Liver (tissue), 9 donors: ENCODE results near the gene FYB1. TPM values are rescaled to one million over a fixed set of nuclear protein-coding genes. Genes with fewer than 3 reads are reported as not detected.

Source experiments
- DNase-seq: peaks from one replicate; pipeline ENCODE4 v3.0.0-alpha.2; 2017; ENCODE audit warnings: low spot score
- H3K27ac ChIP-seq, 2 donors: one replicate each; pipeline ENCODE4 v1.7.0; 2013; ENCODE audit warnings: inconsistent platforms in 2 of 2, low read length in 2 of 2, control low read depth in 1 of 2, low read depth in 1 of 2, mild to moderate bottlenecking in 1 of 2
- H3K27me3 ChIP-seq, 4 donors: one replicate each; pipeline versions ENCODE4 v1.6.1 to v1.7.0; 2013; ENCODE audit warnings: low read length in 3 of 4, inconsistent platforms in 1 of 4, mild to moderate bottlenecking in 1 of 4, moderate library complexity in 1 of 4; ENCODE audit not compliant: control insufficient read depth in 4 of 4, insufficient read depth in 4 of 4
- H3K36me3 ChIP-seq, 4 donors: one replicate each; pipeline versions ENCODE4 v1.6.1 to v1.7.0; 2013; ENCODE audit warnings: low read length in 3 of 4, mild to moderate bottlenecking in 3 of 4, low read depth in 1 of 4, moderate library complexity in 1 of 4; ENCODE audit not compliant: control insufficient read depth in 4 of 4, insufficient read depth in 3 of 4
- H3K4me1 ChIP-seq, 4 donors: one replicate each; pipeline versions ENCODE4 v1.6.1 to v1.7.0; 2013; ENCODE audit warnings: low read length in 3 of 4, mild to moderate bottlenecking in 3 of 4, moderate library complexity in 1 of 4; ENCODE audit not compliant: control insufficient read depth in 4 of 4, insufficient read depth in 4 of 4
- H3K4me3 ChIP-seq, 3 donors: one replicate each; pipeline versions ENCODE4 v1.6.1 to v1.7.0; 2013; ENCODE audit warnings: low read length in 3 of 3, control low read depth in 1 of 3, low read depth in 1 of 3, mild to moderate bottlenecking in 1 of 3
- H3K9ac ChIP-seq, 2 donors: one replicate each; pipeline ENCODE4 v1.7.0; 2013; ENCODE audit warnings: low read length in 2 of 2, mild to moderate bottlenecking in 2 of 2, moderate library complexity in 2 of 2, control low read depth in 1 of 2, low read depth in 1 of 2
- H3K9me3 ChIP-seq, 4 donors: one replicate each; pipeline versions ENCODE4 v1.6.1 to v1.7.0; 2013; ENCODE audit warnings: low read length in 3 of 4; ENCODE audit not compliant: control insufficient read depth in 4 of 4
- ATF3 ChIP-seq: IDR thresholded peaks from 2 replicates; pipeline ENCODE4 v1.6.1; 2016; ENCODE audit warnings: antibody characterized with exemption
- CTCF ChIP-seq: fragments of 150-350 bp; IDR thresholded peaks from 2 replicates; pipeline ENCODE4 v1.5.1; 2017; ENCODE audit warnings: improper control_type of control experiment, low read depth, low read length; ENCODE audit not compliant: missing input control
- EGR1 ChIP-seq, 2 donors: IDR thresholded peaks; 2 replicates each; pipeline ENCODE4 v1.6.1; 2016 to 2018; ENCODE audit warnings: antibody characterized with exemption in 2 of 2, low read depth in 2 of 2
- FOXA1 ChIP-seq: IDR thresholded peaks from 2 replicates; pipeline ENCODE4 v1.6.1; 2016; ENCODE audit warnings: antibody characterized with exemption
- FOXA2 ChIP-seq: IDR thresholded peaks from 2 replicates; pipeline ENCODE4 v1.6.1; 2016; ENCODE audit warnings: antibody characterized with exemption
- GABPA ChIP-seq, 2 donors: IDR thresholded peaks in 1 of 2; conservative IDR thresholded peaks in 1 of 2; 2 replicates each; pipeline ENCODE4 v1.6.1; 2016; ENCODE audit warnings: antibody characterized with exemption in 2 of 2, mild to moderate bottlenecking in 1 of 2, moderate library complexity in 1 of 2
- HNF4A ChIP-seq, 2 donors: conservative IDR thresholded peaks; 2 replicates each; pipeline ENCODE4 v1.6.1; 2016; ENCODE audit warnings: antibody characterized with exemption in 2 of 2, mild to moderate bottlenecking in 2 of 2
- HNF4G ChIP-seq: IDR thresholded peaks from 2 replicates; pipeline ENCODE4 v1.6.1; 2016; ENCODE audit warnings: antibody characterized with exemption
- JUND ChIP-seq, 2 donors: IDR thresholded peaks; 2 replicates each; pipeline ENCODE4 v1.6.1; 2016; ENCODE audit warnings: antibody characterized with exemption in 2 of 2
- MAX ChIP-seq: IDR thresholded peaks from 2 replicates; pipeline ENCODE4 v1.6.1; 2016; ENCODE audit warnings: antibody characterized with exemption
- NR2F2 ChIP-seq: IDR thresholded peaks from 2 replicates; pipeline ENCODE4 v1.6.1; 2016; ENCODE audit warnings: antibody characterized with exemption
- RAD21 ChIP-seq, 2 donors: IDR thresholded peaks; 2 replicates each; pipeline ENCODE4 v1.6.1; 2016; ENCODE audit warnings: antibody characterized with exemption in 2 of 2, mild to moderate bottlenecking in 2 of 2
- REST ChIP-seq: IDR thresholded peaks from 2 replicates; pipeline ENCODE4 v1.6.1; 2016; ENCODE audit warnings: antibody characterized with exemption, mild to moderate bottlenecking
- RXRA ChIP-seq, 2 donors: IDR thresholded peaks; 2 replicates each; pipeline ENCODE4 v1.6.1; 2017 to 2018; ENCODE audit warnings: antibody characterized with exemption in 2 of 2, mild to moderate bottlenecking in 1 of 2
- SP1 ChIP-seq: IDR thresholded peaks from 2 replicates; pipeline ENCODE4 v1.6.1; 2018; ENCODE audit warnings: antibody characterized with exemption, mild to moderate bottlenecking
- TAF1 ChIP-seq: conservative IDR thresholded peaks from 2 replicates; pipeline ENCODE4 v1.6.1; 2016; ENCODE audit warnings: antibody characterized with exemption, mild to moderate bottlenecking
- YY1 ChIP-seq: IDR thresholded peaks from 2 replicates; pipeline ENCODE4 v1.6.1; 2016; ENCODE audit warnings: antibody characterized with exemption, mild to moderate bottlenecking
- ZBTB33 ChIP-seq: IDR thresholded peaks from 2 replicates; pipeline ENCODE4 v1.6.1; 2016; ENCODE audit warnings: antibody characterized with exemption
- WGBS: extraction: QIAGEN DNeasy Blood & Tissue Kit; methylation state at CpG from one replicate; pipeline ENCODE4 v1.1.7; 2013; 5-methylcytosine and 5-hydroxymethylcytosine counted together
- polyA plus RNA-seq, 2 donors: library from polyadenylated mRNA; stranded (reverse) in 1 of 2; unstranded in 1 of 2; fragments of 200-250 nt in 1 of 2; fragments of >200 nt in 1 of 2; fragmentation: Nextera tagmentation in 1 of 2; extraction: Ambion mirVana in 1 of 2; gene quantifications; one replicate each; pipeline versions ENCODE4 v1.2.1 to v1.2.3, GENCODE V29; 2013 to 2015
- total RNA-seq, 2 donors: library from RNA; depleted of rRNA; stranded (reverse); fragments of >200 nt; gene quantifications; one replicate each; pipeline ENCODE4 v1.2.3, GENCODE V29; 2014
- donor health status: healthy.
- donor health status: healthy.
- donor health status: healthy.
- donor health status: healthy.
- donor health status: healthy.

Gene FYB1
- total and polyA plus RNA-seq, 4 donors, result 2.3 to 14.6 (median 6.9) TPM

GRCh38 chr5:39109606-39110005 is 109.8 kb downstream of the FYB1 start:
- no peak overlapping the region for H3K9ac ChIP-seq
- WGBS, result 87% methylated on average over 2 of the region's 2 CpGs
- no peak overlapping the region for H3K27ac ChIP-seq
- no peak for DNase-seq
- no peak overlapping the region for H3K4me3 ChIP-seq
- no peaks in the 10 kb centered on the region for H3K27me3 ChIP-seq
- no peak for TF ChIP-seq HNF4G
- no peak for TF ChIP-seq HNF4A (conservative IDR thresholded peaks at IDR 0.05)
- no peak for TF ChIP-seq ATF3
- no peak for TF ChIP-seq SP1
- no peak for TF ChIP-seq ZBTB33
- TF ChIP-seq RAD21 (IDR thresholded peaks at IDR 0.05), result no peak
- no peak for TF ChIP-seq NR2F2
- TF ChIP-seq TAF1, result no peak
- TF ChIP-seq GABPA (IDR thresholded peaks at IDR 0.05 in 1 of 2, conservative IDR thresholded peaks at IDR 0.05 in 1 of 2), result no peak
- no peak for TF ChIP-seq RXRA (IDR thresholded peaks at IDR 0.05)
- TF ChIP-seq REST, result no peak
- TF ChIP-seq FOXA1, result no peak
- TF ChIP-seq CTCF, result no peak
- TF ChIP-seq FOXA2, result no peak
- TF ChIP-seq MAX, result no peak
- no peak for TF ChIP-seq YY1
- no peak for TF ChIP-seq EGR1 (IDR thresholded peaks at IDR 0.05; ENCODE audit: low read depth in 2 of 2)
- TF ChIP-seq JUND (IDR thresholded peaks at IDR 0.05), result no peak
- H3K36me3 ChIP-seq, result peaks cover 0 to 2% (median 0%) of the 10 kb centered on the region in 4 donors
- H3K4me1 ChIP-seq, result no peaks in the 10 kb centered on the region
- H3K9me3 ChIP-seq, result no peaks in the 10 kb centered on the region
